SJCRH30 (cell line): ENCODE measurements around the gene TCOF1. TPM values are rescaled to one million over a fixed set of nuclear protein-coding genes. Genes with fewer than 3 reads are reported as not detected.
A peak's percentile ranks its signal among the peaks of the same experiment; 100 is the strongest.

Experiments
- DNase-seq, 2 experiments: peaks; one replicate each; pipeline ENCODE4 v3.0.0-alpha.2; 2015 to 2020
- H3K27ac ChIP-seq: fragments of 250-450 bp; sonication (Bioruptor Pico); 2 replicates; pipeline ENCODE4 v1.5.1; 2020; ENCODE audit warnings: mild to moderate bottlenecking, moderate library complexity
- H3K27me3 ChIP-seq: fragments of 250-450 bp; sonication (Bioruptor Pico); 2 replicates; pipeline ENCODE4 v1.5.1; 2020; ENCODE audit warnings: mild to moderate bottlenecking, moderate library complexity
- H3K36me3 ChIP-seq: fragments of 250-450 bp; sonication (Bioruptor Pico); 2 replicates; pipeline ENCODE4 v1.5.1; 2020; ENCODE audit warnings: mild to moderate bottlenecking, moderate library complexity
- H3K4me1 ChIP-seq: fragments of 250-450 bp; sonication (Bioruptor Pico); 2 replicates; pipeline ENCODE4 v1.5.1; 2020; ENCODE audit warnings: mild to moderate bottlenecking, moderate library complexity
- H3K4me3 ChIP-seq: fragments of 250-450 bp; sonication (Bioruptor Pico); 2 replicates; pipeline ENCODE4 v1.5.1; 2020; ENCODE audit warnings: mild to moderate bottlenecking, moderate library complexity
- H3K9me3 ChIP-seq: fragments of 250-450 bp; sonication (Bioruptor Pico); replicated peaks from 2 replicates; pipeline ENCODE4 v1.5.1; 2020; ENCODE audit warnings: mild to moderate bottlenecking, moderate library complexity
- total RNA-seq: library from RNA; depleted of rRNA; stranded (reverse); fragments of >200 nt; shearing (Covaris generic); gene quantifications from 2 replicates; pipeline ENCODE4 v1.2.3, GENCODE V29; 2014

TCOF1 gene
- total RNA-seq, 1 experiment from 2014 or later, result 58.9 TPM

DNA sequence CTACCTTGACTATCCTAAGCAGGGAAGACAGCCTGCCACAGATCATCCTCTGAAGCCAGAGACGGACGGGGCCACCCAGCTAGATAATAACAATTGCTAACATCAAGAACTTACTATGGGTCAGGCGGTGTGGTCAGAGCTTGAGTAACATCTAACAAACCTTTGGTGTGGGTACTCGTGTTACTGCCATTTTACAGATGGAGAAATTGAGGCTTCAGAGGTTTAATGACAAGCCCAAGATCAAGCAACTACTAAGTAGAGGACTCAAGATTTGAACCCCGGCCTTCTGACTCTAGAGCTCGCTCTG is 38.1 kb upstream of the TCOF1 start:
- H3K27me3 ChIP-seq, result no peaks in the 10 kb centered on the region
- peaks cover 53% of the 10 kb centered on the region for H3K4me1 ChIP-seq
- peak in 1 of 2 experiments; percentile 29 for DNase-seq
- no peaks in the 10 kb centered on the region for H3K9me3 ChIP-seq
- H3K36me3 ChIP-seq, result no peaks in the 10 kb centered on the region
- no peak overlapping the region for H3K4me3 ChIP-seq
- H3K27ac ChIP-seq, result peak overlapping the region; percentile 10; the same call in 1 of the 2 replicates

DNA sequence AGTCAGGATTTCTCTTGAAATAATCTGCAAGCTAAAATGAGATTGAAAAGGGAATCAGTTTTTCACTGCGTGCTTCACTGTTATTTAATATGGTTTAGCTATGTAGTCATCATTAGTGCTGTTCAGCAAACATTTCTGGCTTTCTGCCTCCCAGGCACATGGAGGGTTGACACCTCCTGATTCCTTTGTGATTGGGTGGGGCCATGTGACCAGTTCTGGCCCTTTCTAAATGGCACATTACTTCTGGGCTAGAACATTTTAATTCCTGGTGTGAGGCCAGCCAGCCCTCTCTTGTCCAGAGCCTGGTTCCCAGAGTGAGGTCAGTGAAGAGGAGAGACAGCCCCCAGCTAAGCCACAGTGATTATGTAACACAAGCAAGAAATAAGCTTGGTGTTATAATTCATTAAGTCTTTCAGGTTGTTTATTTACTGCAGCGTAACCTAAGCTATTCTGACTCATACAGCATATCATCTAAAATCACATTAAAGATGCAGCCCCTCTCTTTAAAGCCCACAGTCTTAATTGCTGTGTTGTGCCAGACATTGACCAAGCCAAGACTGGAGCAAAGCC is 37.4 kb upstream of the TCOF1 start:
- Histone ChIP-seq H3K4me1 (peaks cover 47% of the 10 kb centered on the region), H3K36me3 (no peaks in the 10 kb centered on the region), H3K4me3 (no peak overlapping the region), H3K27ac (no peak overlapping the region; the same call in 1 of the 2 replicates), H3K27me3 (no peaks in the 10 kb centered on the region), H3K9me3 (no peaks in the 10 kb centered on the region)
- DNase-seq, result peak; percentile 55 to 59

DNA sequence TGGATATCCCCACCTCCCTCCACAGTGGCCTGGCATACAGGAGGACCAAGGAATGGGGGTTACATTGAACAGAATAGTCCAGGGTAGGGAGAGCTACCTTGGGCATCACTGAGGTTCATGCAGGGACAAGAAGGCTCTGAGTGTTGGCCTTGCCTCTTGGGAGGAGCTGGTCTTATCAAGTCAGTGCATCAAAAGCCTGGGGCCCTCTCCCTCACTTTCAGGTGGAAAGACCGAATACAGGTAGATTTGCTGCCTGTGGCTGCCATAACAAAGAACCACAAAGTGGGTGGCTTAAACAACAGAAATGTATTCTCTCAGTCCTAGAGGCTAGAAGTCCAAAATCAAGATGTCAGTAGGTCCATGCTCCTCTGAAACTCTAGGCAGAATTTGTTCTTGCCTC is 36.3 kb upstream of the TCOF1 start:
- no peaks in the 10 kb centered on the region for H3K36me3 ChIP-seq
- no peak overlapping the region for H3K4me3 ChIP-seq
- no peak for DNase-seq
- no peaks in the 10 kb centered on the region for H3K9me3 ChIP-seq
- peaks cover 45% of the 10 kb centered on the region for H3K4me1 ChIP-seq
- H3K27ac ChIP-seq, result no peak overlapping the region
- H3K27me3 ChIP-seq, result no peaks in the 10 kb centered on the region

DNA sequence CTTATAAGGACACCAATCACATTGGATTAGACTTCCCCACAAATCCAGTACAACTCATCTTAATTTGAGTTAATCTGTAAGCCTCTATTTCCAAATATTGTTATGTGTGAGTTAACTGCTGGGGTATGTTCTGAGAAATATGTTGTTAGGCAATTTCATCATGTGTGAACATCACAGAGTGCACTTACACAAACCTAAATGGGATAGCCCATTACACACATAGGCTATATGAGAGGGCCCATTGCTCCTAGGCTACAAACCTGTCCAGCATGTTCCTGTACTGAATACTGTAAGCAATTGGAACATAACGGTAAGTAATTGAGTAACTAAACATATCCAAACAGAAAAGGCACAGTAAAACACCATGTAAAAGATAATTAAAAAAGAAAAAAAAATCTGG is 35.7 kb upstream of the TCOF1 start:
- H3K27ac ChIP-seq, result no peak overlapping the region
- peaks cover 40% of the 10 kb centered on the region for H3K4me1 ChIP-seq
- H3K27me3 ChIP-seq, result 0 out of 2 replicates have a peak, but pooled peaks cover 4% of the 10 kb centered on the region
- H3K4me3 ChIP-seq, result no peak overlapping the region
- H3K36me3 ChIP-seq, result no peaks in the 10 kb centered on the region
- no peak for DNase-seq
- no peaks in the 10 kb centered on the region for H3K9me3 ChIP-seq

- H3K4me3 ChIP-seq, result no peak overlapping the region
- H3K9me3 ChIP-seq, result no peaks in the 10 kb centered on the region
- H3K27ac ChIP-seq, result no peak overlapping the region
- H3K4me1 ChIP-seq, result peaks cover 35% of the 10 kb centered on the region
- H3K27me3 ChIP-seq, result 0 out of 2 replicates have a peak, but pooled peaks cover 7% of the 10 kb centered on the region
- no peak for DNase-seq
- no peaks in the 10 kb centered on the region for H3K36me3 ChIP-seq
Observed at GRCh38 chr5:150322202-150322601, 35.3 kb upstream of the TCOF1 start.

GRCh38 chr5:150323092-150323491 is 34.4 kb upstream of the TCOF1 start:
- H3K9me3 ChIP-seq, result no peaks in the 10 kb centered on the region
- no peak overlapping the region for H3K27ac ChIP-seq
- no peak overlapping the region for H3K4me3 ChIP-seq
- H3K27me3 ChIP-seq, result 0 out of 2 replicates have a peak, but pooled peaks cover 7% of the 10 kb centered on the region
- peaks cover 27% of the 10 kb centered on the region for H3K4me1 ChIP-seq
- no peaks in the 10 kb centered on the region for H3K36me3 ChIP-seq
- DNase-seq, result no peak

GRCh38 chr5:150323819-150324218 is 33.7 kb upstream of the TCOF1 start:
- H3K4me1 ChIP-seq, result peaks cover 19% of the 10 kb centered on the region
- 0 out of 2 replicates have a peak, but pooled peaks cover 7% of the 10 kb centered on the region for H3K27me3 ChIP-seq
- H3K27ac ChIP-seq, result no peak overlapping the region
- no peaks in the 10 kb centered on the region for H3K36me3 ChIP-seq
- no peak for DNase-seq
- H3K4me3 ChIP-seq, result no peak overlapping the region
- H3K9me3 ChIP-seq, result no peaks in the 10 kb centered on the region

DNA sequence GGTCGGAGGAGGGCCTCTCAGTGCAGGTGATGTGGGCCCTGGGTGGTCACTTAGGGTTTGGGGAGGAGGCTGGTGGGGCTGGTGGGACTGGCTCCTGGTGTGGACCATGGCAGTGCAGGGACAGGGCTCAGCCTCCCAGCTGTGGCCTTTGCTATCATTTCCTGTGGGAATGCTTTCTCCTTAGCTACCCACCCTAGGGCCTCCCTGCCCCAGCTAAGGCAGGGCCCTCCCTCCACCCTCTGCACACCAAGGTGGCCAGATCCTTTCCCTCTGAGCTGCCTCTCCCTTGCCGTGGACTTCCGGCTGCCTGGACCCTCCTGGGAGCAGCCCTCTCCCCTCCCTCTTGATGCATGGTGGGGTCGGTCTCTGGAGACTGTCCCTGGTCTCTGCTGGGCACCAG is 32.1 kb upstream of the TCOF1 start:
- H3K9me3 ChIP-seq, result no peaks in the 10 kb centered on the region
- no peak overlapping the region for H3K4me3 ChIP-seq
- H3K36me3 ChIP-seq, result no peaks in the 10 kb centered on the region
- no peak for DNase-seq
- 0 out of 2 replicates have a peak, but pooled peaks cover 9% of the 10 kb centered on the region for H3K27me3 ChIP-seq
- peaks cover 3% of the 10 kb centered on the region; the same call in 1 of the 2 replicates for H3K4me1 ChIP-seq
- H3K27ac ChIP-seq, result no peak overlapping the region

DNA sequence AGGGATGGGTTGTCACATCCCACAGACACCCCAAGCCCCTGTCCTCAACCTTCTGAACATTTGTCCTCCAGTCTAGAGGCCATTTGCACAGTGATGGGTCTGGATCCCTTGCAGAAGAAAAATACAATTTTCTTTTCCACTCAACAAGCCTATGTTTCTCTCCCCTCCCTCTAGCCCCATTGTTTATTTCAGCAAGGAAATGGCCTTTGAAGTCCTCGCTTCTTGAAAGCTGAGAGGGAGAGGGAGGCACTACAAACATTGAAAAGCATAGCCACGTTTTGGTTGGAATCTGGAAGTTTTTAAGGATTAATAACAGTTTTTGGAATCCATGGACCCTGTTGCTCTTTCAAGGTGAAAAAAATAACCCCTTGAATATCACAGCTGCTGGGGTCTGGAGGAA is 30.8 kb upstream of the TCOF1 start:
- H3K27ac ChIP-seq, result no peak overlapping the region
- DNase-seq, result no peak
- H3K4me3 ChIP-seq, result no peak overlapping the region
- H3K9me3 ChIP-seq, result no peaks in the 10 kb centered on the region
- H3K36me3 ChIP-seq, result no peaks in the 10 kb centered on the region
- 0 out of 2 replicates have a peak, but pooled peaks cover 9% of the 10 kb centered on the region for H3K27me3 ChIP-seq
- no peaks in the 10 kb centered on the region for H3K4me1 ChIP-seq

GRCh38 chr5:150327139-150327538 is 30.4 kb upstream of the TCOF1 start:
- Histone ChIP-seq H3K9me3 (no peaks in the 10 kb centered on the region), H3K4me1 (no peaks in the 10 kb centered on the region), H3K27ac (no peak overlapping the region), H3K4me3 (no peak overlapping the region), H3K36me3 (no peaks in the 10 kb centered on the region), H3K27me3 (0 out of 2 replicates have a peak, but pooled peaks cover 9% of the 10 kb centered on the region)
- no peak for DNase-seq

DNA sequence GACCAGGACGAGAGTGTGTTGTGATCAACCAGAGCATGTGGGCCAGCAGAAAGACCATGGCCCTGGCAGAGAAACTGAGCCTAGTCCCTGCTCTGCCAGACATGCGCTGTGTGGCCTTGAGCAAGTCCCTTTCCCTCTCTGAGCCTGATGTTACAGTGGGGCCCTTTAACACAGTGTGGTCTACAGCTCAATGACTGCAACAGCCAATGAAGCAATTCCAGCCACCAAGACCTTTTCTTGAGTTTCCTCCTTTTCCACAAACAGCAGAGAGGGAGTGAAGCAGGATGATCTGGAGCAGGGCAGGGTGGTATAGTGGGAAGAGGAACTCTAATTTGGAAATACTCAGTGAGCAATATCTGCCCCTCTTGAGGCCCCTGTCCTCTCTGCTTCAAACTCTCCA is 29.0 kb upstream of the TCOF1 start:
- Histone ChIP-seq H3K4me1 (no peaks in the 10 kb centered on the region), H3K27me3 (0 out of 2 replicates have a peak, but pooled peaks cover 9% of the 10 kb centered on the region), H3K4me3 (no peak overlapping the region), H3K9me3 (no peaks in the 10 kb centered on the region), H3K36me3 (no peaks in the 10 kb centered on the region), H3K27ac (no peak overlapping the region)
- DNase-seq, result no peak

GRCh38 chr5:150329038-150329437 is 28.5 kb upstream of the TCOF1 start:
- Histone ChIP-seq H3K4me1 (no peaks in the 10 kb centered on the region), H3K9me3 (no peaks in the 10 kb centered on the region), H3K27me3 (0 out of 2 replicates have a peak, but pooled peaks cover 13% of the 10 kb centered on the region), H3K4me3 (no peak overlapping the region), H3K36me3 (no peaks in the 10 kb centered on the region), H3K27ac (no peak overlapping the region)
- no peak for DNase-seq

DNA sequence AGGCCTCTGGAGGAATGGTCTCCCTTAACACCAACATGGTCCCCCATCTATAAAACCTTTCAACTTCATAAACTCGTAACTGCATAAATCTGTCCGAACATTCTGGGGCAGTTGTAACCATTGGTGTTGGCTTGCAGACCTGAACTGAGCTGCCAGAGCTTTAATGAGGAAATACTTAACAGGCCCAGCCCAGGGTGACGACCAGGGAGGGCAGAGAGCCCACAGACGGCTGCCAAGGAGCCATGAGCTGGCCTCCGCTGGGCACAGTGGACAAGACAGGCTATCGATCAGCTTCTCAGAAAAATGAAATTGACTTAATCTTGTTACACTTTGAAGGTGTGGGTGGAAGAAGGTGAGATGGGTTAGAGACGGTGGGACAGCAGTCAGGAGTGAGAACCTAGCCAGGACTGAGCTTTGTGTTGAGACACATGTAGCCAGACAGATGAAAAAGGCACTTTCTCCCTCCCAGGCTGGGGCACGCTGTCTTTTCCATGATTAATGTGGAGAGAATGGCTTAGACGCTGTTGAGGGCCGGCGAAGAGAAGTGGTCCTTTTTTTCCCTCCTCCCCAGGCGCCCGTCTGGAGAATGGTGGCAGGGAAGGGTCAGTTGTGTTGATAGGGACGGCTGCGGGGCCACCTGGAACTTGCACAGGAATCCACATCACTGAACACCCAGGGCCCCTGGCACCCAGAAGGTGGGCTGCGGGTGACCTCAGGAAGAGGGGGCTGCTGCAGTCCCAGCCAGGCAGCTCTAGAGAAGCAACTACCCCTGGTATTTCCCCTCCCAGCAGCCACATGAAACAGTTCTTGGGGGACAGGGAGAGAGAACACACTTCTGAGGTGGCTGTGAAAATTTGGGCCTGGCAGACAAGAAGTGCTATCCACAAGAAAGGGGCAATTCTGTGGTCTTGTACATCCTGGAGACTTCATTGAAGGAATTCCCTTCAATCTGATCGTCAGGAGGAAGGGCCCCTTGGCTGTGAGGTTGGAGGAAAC is 27.3 kb upstream of the TCOF1 start:
- no peaks in the 10 kb centered on the region for H3K36me3 ChIP-seq
- H3K4me3 ChIP-seq, result no peak overlapping the region
- 0 out of 2 replicates have a peak, but pooled peaks cover 13% of the 10 kb centered on the region for H3K27me3 ChIP-seq
- no peaks in the 10 kb centered on the region for H3K9me3 ChIP-seq
- H3K27ac ChIP-seq, result no peak overlapping the region
- H3K4me1 ChIP-seq, result no peaks in the 10 kb centered on the region; the same call in 1 of the 2 replicates
- DNase-seq, result no peak

DNA sequence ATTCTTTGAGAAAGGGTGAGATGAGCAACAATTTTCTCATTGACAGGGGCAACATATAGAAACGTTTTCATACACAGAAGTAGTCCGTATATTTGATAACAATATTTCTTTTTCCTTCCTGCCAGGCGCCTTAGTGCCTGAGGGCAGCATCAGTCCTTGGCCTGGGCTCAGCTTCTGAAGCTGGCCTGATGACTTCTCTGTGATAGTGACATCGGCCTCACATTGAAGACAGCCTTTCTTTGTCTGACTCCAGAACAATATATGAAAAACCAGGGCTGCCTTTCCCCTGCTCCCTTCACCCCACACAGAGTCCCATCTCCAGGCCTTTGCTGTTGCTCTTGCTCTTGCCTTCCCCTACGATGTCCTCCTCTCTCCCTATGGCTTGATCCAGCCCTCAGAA is 24.1 kb upstream of the TCOF1 start:
- H3K36me3 ChIP-seq, result no peaks in the 10 kb centered on the region
- H3K4me3 ChIP-seq, result no peak overlapping the region
- H3K4me1 ChIP-seq, result peaks cover 5% of the 10 kb centered on the region
- no peak overlapping the region for H3K27ac ChIP-seq
- no peak for DNase-seq
- H3K27me3 ChIP-seq, result 0 out of 2 replicates have a peak, but pooled peaks cover 6% of the 10 kb centered on the region
- no peaks in the 10 kb centered on the region for H3K9me3 ChIP-seq

DNA sequence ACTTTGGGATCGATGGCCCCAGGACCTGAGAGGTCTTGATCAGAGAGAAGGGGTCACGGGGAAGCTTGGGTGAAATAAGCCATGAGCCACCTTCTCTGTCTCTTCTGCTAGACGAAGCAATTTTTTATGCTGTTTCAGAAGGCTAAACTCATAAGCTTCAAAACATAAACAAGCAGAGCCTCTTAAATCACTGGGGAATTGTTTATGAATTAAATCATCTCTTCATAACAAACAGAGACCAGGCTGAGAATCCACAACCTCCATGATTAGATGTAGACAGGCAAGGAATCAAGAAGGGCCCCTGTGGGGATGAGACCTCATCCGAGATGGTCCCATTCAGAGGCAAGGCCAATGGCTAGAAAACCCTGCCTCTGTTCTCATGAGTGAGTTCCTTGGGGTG is 21.7 kb upstream of the TCOF1 start:
- DNase-seq, result no peak
- Histone ChIP-seq H3K27ac (no peak overlapping the region), H3K27me3 (0 out of 2 replicates have a peak, but pooled peaks cover 3% of the 10 kb centered on the region), H3K9me3 (no peaks in the 10 kb centered on the region), H3K4me3 (no peak overlapping the region), H3K36me3 (no peaks in the 10 kb centered on the region), H3K4me1 (peaks cover 27% of the 10 kb centered on the region)
